ENCODE data around the gene ABLIM3.

DNA sequence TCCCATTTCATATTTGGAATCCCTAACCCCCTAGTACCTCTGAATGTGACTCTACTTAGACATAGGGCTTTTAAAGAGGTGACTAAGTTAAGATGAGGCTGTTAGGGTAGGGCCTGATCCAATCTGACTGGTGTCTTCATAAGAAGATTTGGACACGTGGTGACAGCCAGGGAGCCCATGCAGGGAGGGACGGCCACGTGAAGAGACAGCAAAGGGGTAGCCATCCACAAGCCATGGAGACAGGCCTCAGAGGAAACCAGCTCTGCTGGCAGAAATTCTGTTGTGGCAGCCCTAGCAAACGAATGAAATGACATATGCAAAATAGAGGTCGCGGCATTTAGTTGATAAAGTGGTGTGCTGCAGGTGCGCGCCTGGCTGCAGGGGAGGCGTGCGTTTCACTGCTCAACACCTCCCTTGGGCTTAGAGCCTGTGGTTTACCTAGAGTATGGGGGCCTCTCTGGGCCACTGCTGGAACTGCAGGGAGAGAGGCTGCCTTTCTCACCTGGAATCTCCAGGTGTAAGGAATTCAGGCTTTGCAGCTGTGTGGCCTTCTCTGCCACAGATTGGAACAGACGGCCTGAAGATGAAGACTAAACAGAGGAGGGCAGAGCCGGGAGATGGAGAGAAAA lies 123.3 kb downstream of the ABLIM3 start:
- no peak for TF ChIP-seq EZH2 (IDR thresholded peaks at IDR 0.05; ENCODE audit: low read length)
- TF ChIP-seq, protein P1, sequence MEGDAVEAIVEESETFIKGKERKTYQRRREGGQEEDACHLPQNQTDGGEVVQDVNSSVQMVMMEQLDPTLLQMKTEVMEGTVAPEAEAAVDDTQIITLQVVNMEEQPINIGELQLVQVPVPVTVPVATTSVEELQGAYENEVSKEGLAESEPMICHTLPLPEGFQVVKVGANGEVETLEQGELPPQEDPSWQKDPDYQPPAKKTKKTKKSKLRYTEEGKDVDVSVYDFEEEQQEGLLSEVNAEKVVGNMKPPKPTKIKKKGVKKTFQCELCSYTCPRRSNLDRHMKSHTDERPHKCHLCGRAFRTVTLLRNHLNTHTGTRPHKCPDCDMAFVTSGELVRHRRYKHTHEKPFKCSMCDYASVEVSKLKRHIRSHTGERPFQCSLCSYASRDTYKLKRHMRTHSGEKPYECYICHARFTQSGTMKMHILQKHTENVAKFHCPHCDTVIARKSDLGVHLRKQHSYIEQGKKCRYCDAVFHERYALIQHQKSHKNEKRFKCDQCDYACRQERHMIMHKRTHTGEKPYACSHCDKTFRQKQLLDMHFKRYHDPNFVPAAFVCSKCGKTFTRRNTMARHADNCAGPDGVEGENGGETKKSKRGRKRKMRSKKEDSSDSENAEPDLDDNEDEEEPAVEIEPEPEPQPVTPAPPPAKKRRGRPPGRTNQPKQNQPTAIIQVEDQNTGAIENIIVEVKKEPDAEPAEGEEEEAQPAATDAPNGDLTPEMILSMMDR (optimal IDR thresholded peaks at IDR 0.05 in 1 of 3, IDR thresholded peaks at IDR 0.05 in 1 of 3, conservative IDR thresholded peaks at IDR 0.05 in 1 of 3; ENCODE audit: extremely low read depth in 1 of 3, insufficient read depth in 2 of 3, low read length in 3 of 3): peak; percentile 93 to 97 (median 94)
